HepG2 (cell line): ENCODE measurements around the gene STC2. TPM values are rescaled to one million over a fixed set of nuclear protein-coding genes. Genes with fewer than 3 reads are reported as not detected.

ENCODE experiments used
- CBX1 ChIP-seq: IDR thresholded peaks from one replicate; pipeline ENCODE4 v1.6.1; 2016; ENCODE audit warnings: antibody characterized with exemption, low read depth
- SIX1 ChIP-seq: sonication (generic); formaldehyde crosslinking; IDR thresholded peaks from 2 replicates; pipeline ENCODE4 v1.4.0; 2020; ENCODE audit warnings: missing genetic modification reagents, borderline replicate concordance
- SOX6 ChIP-seq, 2 experiments: fragments of 450-650 bp in 1 of 2; sonication (generic) in 1 of 2; formaldehyde crosslinking in 1 of 2; IDR thresholded peaks; 2 replicates each; pipeline versions ENCODE4 v1.4.0 to v1.6.1; 2017 to 2020; ENCODE audit warnings: antibody characterized with exemption in 1 of 2, mild to moderate bottlenecking in 1 of 2, missing genetic modification reagents in 1 of 2
- SP2 ChIP-seq: sonication (generic); formaldehyde crosslinking; IDR thresholded peaks from 2 replicates; pipeline ENCODE4 v1.5.1; 2020; ENCODE audit warnings: mild to moderate bottlenecking, missing genetic modification reagents
- STAT5B ChIP-seq: sonication (generic); formaldehyde crosslinking; IDR thresholded peaks from 2 replicates; pipeline ENCODE4 v1.4.0; 2020; ENCODE audit warnings: missing genetic modification reagents
- WIZ ChIP-seq: sonication (generic); formaldehyde crosslinking; IDR thresholded peaks from 2 replicates; pipeline ENCODE4 v1.5.1; 2020; ENCODE audit warnings: mild to moderate bottlenecking, missing genetic modification reagents
- ZBTB7A ChIP-seq: sonication (generic); formaldehyde crosslinking; IDR thresholded peaks from 2 replicates; pipeline ENCODE4 v1.8.0; 2022; ENCODE audit warnings: mild to moderate bottlenecking, missing genetic modification reagents
- ZMYM2 ChIP-seq: sonication (generic); formaldehyde crosslinking; IDR thresholded peaks from 2 replicates; pipeline ENCODE4 v1.8.0; 2022; ENCODE audit warnings: mild to moderate bottlenecking, missing genetic modification reagents
- ZNF12 ChIP-seq: sonication (generic); formaldehyde crosslinking; IDR thresholded peaks from 2 replicates; pipeline ENCODE4 v1.5.0; 2020; ENCODE audit warnings: missing genetic modification reagents
- ZNF44 ChIP-seq: sonication (generic); formaldehyde crosslinking; IDR thresholded peaks from 2 replicates; pipeline ENCODE4 v1.5.1; 2020; ENCODE audit warnings: mild to moderate bottlenecking, missing genetic modification reagents
- ZNF451 ChIP-seq: sonication (generic); formaldehyde crosslinking; IDR thresholded peaks from 2 replicates; pipeline ENCODE4 v1.5.0; 2020; ENCODE audit warnings: mild to moderate bottlenecking, missing genetic modification reagents
- ZNF652 ChIP-seq: IDR thresholded peaks from 2 replicates; pipeline ENCODE4 v1.6.1; 2016; ENCODE audit warnings: low read depth, borderline replicate concordance
- ZNF737 ChIP-seq: sonication (generic); formaldehyde crosslinking; IDR thresholded peaks from 2 replicates; pipeline ENCODE4 v1.5.0; 2020; ENCODE audit warnings: missing genetic modification reagents, mild to moderate bottlenecking, borderline replicate concordance
- ZNF749 ChIP-seq: sonication (generic); formaldehyde crosslinking; IDR thresholded peaks from 2 replicates; pipeline ENCODE4 v1.8.0; 2022; ENCODE audit warnings: mild to moderate bottlenecking, missing genetic modification reagents, moderate library complexity, borderline replicate concordance
- ZSCAN20 ChIP-seq: sonication (generic); formaldehyde crosslinking; IDR thresholded peaks from 2 replicates; pipeline ENCODE4 v1.4.0; 2020; ENCODE audit warnings: missing genetic modification reagents, mild to moderate bottlenecking, borderline replicate concordance
- polyA plus RNA-seq, 8 experiments: library from polyadenylated mRNA; depleted of rRNA in 3 of 8; stranded (reverse) in 7 of 8; unstranded in 1 of 8; fragments of >200 nt; fragmentation: Illumina TruSeq in 4 of 8; extraction: Trizol in 4 of 8; gene quantifications; 2 replicates each; pipeline versions ENCODE4 v1.2.1 to v1.2.3, GENCODE V29; 2011 to 2016; ENCODE audit warnings: low read depth in 4 of 8, missing spikeins in 1 of 8, mixed read lengths in 1 of 8; ENCODE audit not compliant: insufficient read depth in 1 of 8
- total RNA-seq, 5 experiments: library from RNA; depleted of rRNA; stranded (reverse); fragments of >200 nt; fragmentation: Illumina TruSeq; extraction: Trizol; gene quantifications; 2 replicates each; pipeline ENCODE4 v1.2.3, GENCODE V29; 2016; ENCODE audit warnings: low read depth in 1 of 5
- TF ChIP-seq, protein P1 (sequence below): sonication (generic); formaldehyde crosslinking; IDR thresholded peaks from 2 replicates; pipeline ENCODE4 v1.5.0; 2020; ENCODE audit warnings: mild to moderate bottlenecking, missing genetic modification reagents, borderline replicate concordance
- TF ChIP-seq, protein P2 (sequence below): sonication (generic); formaldehyde crosslinking; IDR thresholded peaks from 2 replicates; pipeline ENCODE4 v1.4.0; 2020; ENCODE audit warnings: mild to moderate bottlenecking, missing genetic modification reagents
- TF ChIP-seq, protein P3 (sequence below): IDR thresholded peaks from 2 replicates; pipeline ENCODE4 v1.6.1; 2016; ENCODE audit warnings: low read depth

The STC2 gene
- total and polyA plus RNA-seq, 2 of the 13 experiments (the other 11 are each of a cell fraction or from before 2014, with no cell fraction given), result 27.1 to 69.2 TPM

DNA sequence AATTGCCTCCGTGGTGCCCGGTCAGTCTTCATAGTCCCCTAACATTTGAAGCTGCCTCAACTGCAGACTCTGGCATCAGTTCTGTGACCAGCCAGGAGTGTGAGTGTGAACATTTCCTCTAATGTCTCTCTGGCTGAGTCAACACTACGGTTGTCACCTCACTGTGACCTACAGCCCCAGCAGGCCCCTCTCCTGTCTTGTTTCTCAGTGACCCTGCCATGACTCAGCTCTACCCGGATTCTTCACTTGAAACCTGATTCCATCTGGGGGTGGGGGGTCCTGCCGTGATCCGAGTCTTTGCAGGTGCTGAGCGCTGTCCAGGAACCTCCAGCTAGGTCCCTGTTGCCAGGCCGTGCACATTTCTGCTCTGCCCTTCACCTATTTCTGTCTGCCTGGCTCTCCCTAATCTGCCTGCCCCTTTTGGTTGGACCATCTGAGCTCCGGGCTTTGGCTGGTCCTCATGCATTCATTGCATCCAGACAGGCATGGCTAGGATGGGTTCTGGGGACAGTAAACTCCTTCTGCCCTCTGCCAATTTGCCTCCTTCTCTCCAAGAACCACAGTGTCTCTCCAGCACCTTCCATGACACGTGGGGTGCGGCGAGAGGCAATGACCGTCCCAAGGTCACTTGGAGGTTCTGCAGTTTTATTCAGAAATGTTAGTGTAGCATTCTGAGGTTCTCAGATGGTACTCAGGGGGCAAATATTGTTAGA lies 24.2 kb downstream of the STC2 start (continued):
- TF ChIP-seq ZNF44 (CRISPR knock-in tag) (no peak), ZBTB7A (CRISPR knock-in tag) (peak; percentile 37; the same call in 1 of the 2 replicates), SOX6 (IDR thresholded peaks at IDR 0.05) (no peak), SOX6 (CRISPR knock-in tag; IDR thresholded peaks at IDR 0.05) (peak; percentile 80), ZNF652 (CRISPR knock-in tag) (no peak), SP2 (CRISPR knock-in tag) (no peak), STAT5B (no peak), ZNF737 (CRISPR knock-in tag) (no peak), WIZ (CRISPR knock-in tag) (no peak), CBX1 (no peak), ZNF12 (CRISPR knock-in tag) (no peak), SIX1 (CRISPR knock-in tag) (peak; percentile 93), ZMYM2 (CRISPR knock-in tag) (no peak), ZNF749 (no peak), ZNF451 (CRISPR knock-in tag) (no peak), ZSCAN20 (CRISPR knock-in tag) (no peak; the same call in 1 of the 2 replicates)
- TF ChIP-seq, protein P1, sequence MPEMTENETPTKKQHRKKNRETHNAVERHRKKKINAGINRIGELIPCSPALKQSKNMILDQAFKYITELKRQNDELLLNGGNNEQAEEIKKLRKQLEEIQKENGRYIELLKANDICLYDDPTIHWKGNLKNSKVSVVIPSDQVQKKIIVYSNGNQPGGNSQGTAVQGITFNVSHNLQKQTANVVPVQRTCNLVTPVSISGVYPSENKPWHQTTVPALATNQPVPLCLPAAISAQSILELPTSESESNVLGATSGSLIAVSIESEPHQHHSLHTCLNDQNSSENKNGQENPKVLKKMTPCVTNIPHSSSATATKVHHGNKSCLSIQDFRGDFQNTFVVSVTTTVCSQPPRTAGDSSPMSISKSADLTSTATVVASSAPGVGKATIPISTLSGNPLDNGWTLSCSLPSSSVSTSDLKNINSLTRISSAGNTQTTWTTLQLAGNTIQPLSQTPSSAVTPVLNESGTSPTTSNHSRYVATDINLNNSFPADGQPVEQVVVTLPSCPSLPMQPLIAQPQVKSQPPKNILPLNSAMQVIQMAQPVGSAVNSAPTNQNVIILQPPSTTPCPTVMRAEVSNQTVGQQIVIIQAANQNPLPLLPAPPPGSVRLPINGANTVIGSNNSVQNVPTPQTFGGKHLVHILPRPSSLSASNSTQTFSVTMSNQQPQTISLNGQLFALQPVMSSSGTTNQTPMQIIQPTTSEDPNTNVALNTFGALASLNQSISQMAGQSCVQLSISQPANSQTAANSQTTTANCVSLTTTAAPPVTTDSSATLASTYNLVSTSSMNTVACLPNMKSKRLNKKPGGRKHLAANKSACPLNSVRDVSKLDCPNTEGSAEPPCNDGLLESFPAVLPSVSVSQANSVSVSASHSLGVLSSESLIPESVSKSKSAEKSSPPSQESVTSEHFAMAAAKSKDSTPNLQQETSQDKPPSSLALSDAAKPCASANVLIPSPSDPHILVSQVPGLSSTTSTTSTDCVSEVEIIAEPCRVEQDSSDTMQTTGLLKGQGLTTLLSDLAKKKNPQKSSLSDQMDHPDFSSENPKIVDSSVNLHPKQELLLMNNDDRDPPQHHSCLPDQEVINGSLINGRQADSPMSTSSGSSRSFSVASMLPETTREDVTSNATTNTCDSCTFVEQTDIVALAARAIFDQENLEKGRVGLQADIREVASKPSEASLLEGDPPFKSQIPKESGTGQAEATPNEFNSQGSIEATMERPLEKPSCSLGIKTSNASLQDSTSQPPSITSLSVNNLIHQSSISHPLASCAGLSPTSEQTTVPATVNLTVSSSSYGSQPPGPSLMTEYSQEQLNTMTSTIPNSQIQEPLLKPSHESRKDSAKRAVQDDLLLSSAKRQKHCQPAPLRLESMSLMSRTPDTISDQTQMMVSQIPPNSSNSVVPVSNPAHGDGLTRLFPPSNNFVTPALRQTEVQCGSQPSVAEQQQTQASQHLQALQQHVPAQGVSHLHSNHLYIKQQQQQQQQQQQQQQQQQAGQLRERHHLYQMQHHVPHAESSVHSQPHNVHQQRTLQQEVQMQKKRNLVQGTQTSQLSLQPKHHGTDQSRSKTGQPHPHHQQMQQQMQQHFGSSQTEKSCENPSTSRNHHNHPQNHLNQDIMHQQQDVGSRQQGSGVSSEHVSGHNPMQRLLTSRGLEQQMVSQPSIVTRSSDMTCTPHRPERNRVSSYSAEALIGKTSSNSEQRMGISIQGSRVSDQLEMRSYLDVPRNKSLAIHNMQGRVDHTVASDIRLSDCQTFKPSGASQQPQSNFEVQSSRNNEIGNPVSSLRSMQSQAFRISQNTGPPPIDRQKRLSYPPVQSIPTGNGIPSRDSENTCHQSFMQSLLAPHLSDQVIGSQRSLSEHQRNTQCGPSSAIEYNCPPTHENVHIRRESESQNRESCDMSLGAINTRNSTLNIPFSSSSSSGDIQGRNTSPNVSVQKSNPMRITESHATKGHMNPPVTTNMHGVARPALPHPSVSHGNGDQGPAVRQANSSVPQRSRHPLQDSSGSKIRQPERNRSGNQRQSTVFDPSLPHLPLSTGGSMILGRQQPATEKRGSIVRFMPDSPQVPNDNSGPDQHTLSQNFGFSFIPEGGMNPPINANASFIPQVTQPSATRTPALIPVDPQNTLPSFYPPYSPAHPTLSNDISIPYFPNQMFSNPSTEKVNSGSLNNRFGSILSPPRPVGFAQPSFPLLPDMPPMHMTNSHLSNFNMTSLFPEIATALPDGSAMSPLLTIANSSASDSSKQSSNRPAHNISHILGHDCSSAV (CRISPR knock-in tag), result no peak
- TF ChIP-seq, protein P2, sequence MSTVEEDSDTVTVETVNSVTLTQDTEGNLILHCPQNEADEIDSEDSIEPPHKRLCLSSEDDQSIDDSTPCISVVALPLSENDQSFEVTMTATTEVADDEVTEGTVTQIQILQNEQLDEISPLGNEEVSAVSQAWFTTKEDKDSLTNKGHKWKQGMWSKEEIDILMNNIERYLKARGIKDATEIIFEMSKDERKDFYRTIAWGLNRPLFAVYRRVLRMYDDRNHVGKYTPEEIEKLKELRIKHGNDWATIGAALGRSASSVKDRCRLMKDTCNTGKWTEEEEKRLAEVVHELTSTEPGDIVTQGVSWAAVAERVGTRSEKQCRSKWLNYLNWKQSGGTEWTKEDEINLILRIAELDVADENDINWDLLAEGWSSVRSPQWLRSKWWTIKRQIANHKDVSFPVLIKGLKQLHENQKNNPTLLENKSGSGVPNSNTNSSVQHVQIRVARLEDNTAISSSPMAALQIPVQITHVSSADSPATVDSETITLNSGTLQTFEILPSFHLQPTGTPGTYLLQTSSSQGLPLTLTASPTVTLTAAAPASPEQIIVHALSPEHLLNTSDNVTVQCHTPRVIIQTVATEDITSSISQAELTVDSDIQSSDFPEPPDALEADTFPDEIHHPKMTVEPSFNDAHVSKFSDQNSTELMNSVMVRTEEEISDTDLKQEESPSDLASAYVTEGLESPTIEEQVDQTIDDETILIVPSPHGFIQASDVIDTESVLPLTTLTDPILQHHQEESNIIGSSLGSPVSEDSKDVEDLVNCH (CRISPR knock-in tag), result no peak
- TF ChIP-seq, protein P3, sequence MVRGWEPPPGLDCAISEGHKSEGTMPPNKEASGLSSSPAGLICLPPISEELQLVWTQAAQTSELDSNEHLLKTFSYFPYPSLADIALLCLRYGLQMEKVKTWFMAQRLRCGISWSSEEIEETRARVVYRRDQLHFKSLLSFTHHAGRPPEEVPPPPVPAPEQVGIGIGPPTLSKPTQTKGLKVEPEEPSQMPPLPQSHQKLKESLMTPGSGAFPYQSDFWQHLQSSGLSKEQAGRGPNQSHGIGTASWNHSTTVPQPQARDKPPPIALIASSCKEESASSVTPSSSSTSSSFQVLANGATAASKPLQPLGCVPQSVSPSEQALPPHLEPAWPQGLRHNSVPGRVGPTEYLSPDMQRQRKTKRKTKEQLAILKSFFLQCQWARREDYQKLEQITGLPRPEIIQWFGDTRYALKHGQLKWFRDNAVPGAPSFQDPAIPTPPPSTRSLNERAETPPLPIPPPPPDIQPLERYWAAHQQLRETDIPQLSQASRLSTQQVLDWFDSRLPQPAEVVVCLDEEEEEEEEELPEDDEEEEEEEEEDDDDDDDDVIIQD (CRISPR knock-in tag), result no peak
